Keratinocyte (primary cell): ENCODE results near the gene HSPA1B.

ENCODE experiments used
- EZH2 ChIP-seq: IDR thresholded peaks from one replicate; pipeline ENCODE4 v1.6.1; 2012; ENCODE audit warnings: inconsistent platforms, mild to moderate bottlenecking, low read length, moderate library complexity
- TF ChIP-seq, protein P1 (sequence below), 3 experiments: IDR thresholded peaks in 1 of 3; conservative IDR thresholded peaks in 1 of 3; optimal IDR thresholded peaks in 1 of 3; 2 replicates in 2 of 3; 3 replicates in 1 of 3; pipeline versions ENCODE3 to v1.5.1; 2011; ENCODE audit warnings: low read length in 3 of 3, mild to moderate bottlenecking in 3 of 3, moderate library complexity in 2 of 3, control low read depth in 1 of 3, inconsistent platforms in 1 of 3; ENCODE audit not compliant: insufficient read depth in 2 of 3; ENCODE audit errors: extremely low read depth in 1 of 3

DNA sequence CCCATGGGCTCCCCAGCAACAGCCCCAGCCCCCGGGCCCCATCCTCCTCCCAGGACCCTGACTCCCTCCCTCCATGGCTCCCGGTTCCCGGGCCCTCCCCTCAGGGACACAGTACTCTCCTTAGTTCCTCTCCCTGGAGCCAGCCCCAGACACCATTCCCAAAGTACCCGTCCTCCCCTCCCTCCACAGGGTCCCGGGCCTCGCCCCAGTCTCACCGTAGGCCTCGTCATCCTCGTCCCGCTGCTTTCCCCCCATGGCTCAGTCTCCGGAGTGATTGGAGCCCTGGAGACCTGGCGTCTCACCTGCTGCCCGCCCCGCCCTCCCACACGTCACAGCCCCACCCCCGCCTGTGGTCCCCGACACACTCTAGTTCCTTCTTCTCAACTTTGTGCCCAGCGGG, 51.2 kb downstream of the HSPA1B start, which contains the start of gene SLC44A4:
- no peak for TF ChIP-seq EZH2
- TF ChIP-seq, protein P1, sequence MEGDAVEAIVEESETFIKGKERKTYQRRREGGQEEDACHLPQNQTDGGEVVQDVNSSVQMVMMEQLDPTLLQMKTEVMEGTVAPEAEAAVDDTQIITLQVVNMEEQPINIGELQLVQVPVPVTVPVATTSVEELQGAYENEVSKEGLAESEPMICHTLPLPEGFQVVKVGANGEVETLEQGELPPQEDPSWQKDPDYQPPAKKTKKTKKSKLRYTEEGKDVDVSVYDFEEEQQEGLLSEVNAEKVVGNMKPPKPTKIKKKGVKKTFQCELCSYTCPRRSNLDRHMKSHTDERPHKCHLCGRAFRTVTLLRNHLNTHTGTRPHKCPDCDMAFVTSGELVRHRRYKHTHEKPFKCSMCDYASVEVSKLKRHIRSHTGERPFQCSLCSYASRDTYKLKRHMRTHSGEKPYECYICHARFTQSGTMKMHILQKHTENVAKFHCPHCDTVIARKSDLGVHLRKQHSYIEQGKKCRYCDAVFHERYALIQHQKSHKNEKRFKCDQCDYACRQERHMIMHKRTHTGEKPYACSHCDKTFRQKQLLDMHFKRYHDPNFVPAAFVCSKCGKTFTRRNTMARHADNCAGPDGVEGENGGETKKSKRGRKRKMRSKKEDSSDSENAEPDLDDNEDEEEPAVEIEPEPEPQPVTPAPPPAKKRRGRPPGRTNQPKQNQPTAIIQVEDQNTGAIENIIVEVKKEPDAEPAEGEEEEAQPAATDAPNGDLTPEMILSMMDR (optimal IDR thresholded peaks at IDR 0.05 in 1 of 3, IDR thresholded peaks at IDR 0.05 in 1 of 3, conservative IDR thresholded peaks at IDR 0.05 in 1 of 3; ENCODE audit: extremely low read depth in 1 of 3, insufficient read depth in 2 of 3, low read length in 3 of 3) = no peak
